ENCODE results near the gene JMJD8. TPM values are rescaled to one million over a fixed set of nuclear protein-coding genes. Genes with fewer than 3 reads are reported as not detected.

Gene JMJD8
- total and polyA plus RNA-seq, 9 of the 15 experiments (the other 6 are each of a cell fraction or from before 2014, with no cell fraction given), result 1.2 to 50.6 (median 29.3) TPM

GRCh38 chr16:720447-720989 lies 36.4 kb upstream of the JMJD8 start (continued):
- TF ChIP-seq E2F8 (IDR thresholded peaks at IDR 0.05; ENCODE audit: low read depth, partially characterized antibody) (peak; percentile 20), PHF8 (IDR thresholded peaks at IDR 0.05; ENCODE audit: borderline replicate concordance, low read length) (no peak), SMARCB1 (IDR thresholded peaks at IDR 0.05; ENCODE audit: insufficient read length, low read depth) (no peak), KDM5B (IDR thresholded peaks at IDR 0.05; ENCODE audit: insufficient replicate concordance, low read depth, low read length) (no peak), FUS (optimal IDR thresholded peaks at IDR 0.05; ENCODE audit: low read depth, low read length) (no peak), MBD2 (IDR thresholded peaks at IDR 0.05; ENCODE audit: borderline replicate concordance, low read depth) (no peak), HMBOX1 (IDR thresholded peaks at IDR 0.05) (no peak), MTA2 (IDR thresholded peaks at IDR 0.05; ENCODE audit: low read depth) (no peak), ZNF175 (CRISPR knock-in tag; IDR thresholded peaks at IDR 0.05; ENCODE audit: low read depth) (no peak), SIN3A (IDR thresholded peaks at IDR 0.05; ENCODE audit: borderline replicate concordance in 2 of 2, control insufficient read depth in 1 of 2, low read depth in 2 of 2, low read length in 2 of 2) (no peak; a peak in 1 of 4 replicates), ZFP30 (CRISPR knock-in tag; IDR thresholded peaks at IDR 0.05; ENCODE audit: borderline replicate concordance) (no peak), BMI1 (IDR thresholded peaks at IDR 0.05; ENCODE audit: low read length) (no peak), EHMT2 (IDR thresholded peaks at IDR 0.05) (no peak), KLF13 (tag; IDR thresholded peaks at IDR 0.05; ENCODE audit: borderline replicate concordance, low read depth) (no peak), PTTG1 (tag; IDR thresholded peaks at IDR 0.05; ENCODE audit: low read depth) (no peak), ELK3 (CRISPR knock-in tag; IDR thresholded peaks at IDR 0.05) (no peak), E2F5 (CRISPR knock-in tag; IDR thresholded peaks at IDR 0.05) (no peak), ZBTB2 (IDR thresholded peaks at IDR 0.05) (no peak; the same call in 1 of the 2 replicates), PCBP2 (IDR thresholded peaks at IDR 0.05; ENCODE audit: low read depth, low read length, poor library complexity, severe bottlenecking) (no peak), NELFE (IDR thresholded peaks at IDR 0.05; ENCODE audit: insufficient read depth, insufficient read length) (no peak)

All from K562 (cell line).